ENCODE data around the gene PIGP. TPM values are rescaled to one million over a fixed set of nuclear protein-coding genes. Genes with fewer than 3 reads are reported as not detected.

The PIGP gene
- total and polyA plus RNA-seq, 2 of the 8 experiments (the other 6 are each of a cell fraction or from before 2014, with no cell fraction given) = 11.3 to 18.0 TPM

DNA sequence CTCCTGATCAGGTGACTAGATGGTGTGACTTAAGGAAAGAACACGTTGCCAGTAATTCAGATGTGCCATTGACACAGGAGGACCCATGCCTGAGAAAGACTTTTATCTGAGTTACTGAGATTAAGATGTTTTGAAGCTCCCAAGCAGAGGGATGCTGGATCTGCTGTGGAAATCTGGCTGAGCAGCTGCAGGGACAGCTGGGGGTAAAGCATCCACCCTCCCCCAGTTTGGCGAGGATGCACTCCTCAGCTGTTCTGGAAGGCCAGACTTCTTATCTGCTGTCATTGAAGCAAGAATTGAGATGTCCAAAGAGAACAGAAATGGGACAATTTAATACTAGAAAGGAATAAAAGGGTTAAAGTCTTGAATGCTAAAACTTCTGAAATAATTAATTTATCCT, 25.9 kb upstream of the PIGP start:
- Histone ChIP-seq H3K36me3 (ENCODE audit: control insufficient read depth in 2 of 4, insufficient read depth in 4 of 4, low read length in 3 of 4) (peaks cover 0 to 5% (median 2%) of the 10 kb centered on the region in 4 experiments; a peak in 3 of 8 replicates), H2BK5ac (ENCODE audit: low read depth, low read length) (no peak overlapping the region), H3K23ac (ENCODE audit: insufficient read length) (no peak overlapping the region), H4K20me1 (replicated peaks in 1 of 2; ENCODE audit: control insufficient read depth in 1 of 2, insufficient read depth in 2 of 2, low read length in 2 of 2) (peaks cover 0 to 1% of the 10 kb centered on the region in 2 experiments), H3K79me1 (ENCODE audit: low read depth, low read length) (no peaks in the 10 kb centered on the region), H3K23me2 (ENCODE audit: low read depth, low read length) (no peaks in the 10 kb centered on the region), H2BK12ac (ENCODE audit: low read depth, low read length) (no peak overlapping the region), H3K9me3 (ENCODE audit: insufficient read depth in 2 of 2, low read depth in 1 of 2, low read length in 1 of 2) (no peaks in the 10 kb centered on the region), H3K56ac (replicated peaks; ENCODE audit: insufficient read length, low read depth, low read length) (no peak overlapping the region), H2BK20ac (ENCODE audit: low read length) (no peak overlapping the region), H2AFZ (ENCODE audit: low read length) (no peak overlapping the region), H2BK120ac (replicated peaks; ENCODE audit: low read depth, low read length) (no peak overlapping the region), H3K4me3 (ENCODE audit: extremely low read depth in 1 of 4, insufficient read depth in 2 of 4, low read depth in 3 of 4, low read length in 4 of 4) (no peak overlapping the region), H2AK5ac (ENCODE audit: low read depth, low read length) (no peak overlapping the region), H3K18ac (ENCODE audit: extremely low read depth, low read length) (no peak overlapping the region), H3K4ac (replicated peaks; ENCODE audit: insufficient read length, low read depth, low read length) (no peak overlapping the region), H4K8ac (ENCODE audit: extremely low read depth, insufficient read depth, low read length) (no peak overlapping the region), H2BK15ac (ENCODE audit: low read length) (no peak overlapping the region), H3K27ac (ENCODE audit: low read depth, low read length) (no peak overlapping the region), H3K79me2 (ENCODE audit: control insufficient read depth in 1 of 2, insufficient read depth in 2 of 2, low read length in 2 of 2) (no peaks in the 10 kb centered on the region), H3K4me2 (ENCODE audit: insufficient read depth in 1 of 2, low read depth in 2 of 2, low read length in 2 of 2) (no peak overlapping the region), H3K4me1 (replicated peaks in 1 of 4; ENCODE audit: control insufficient read depth in 3 of 4, insufficient read depth in 4 of 4, low read length in 3 of 4) (no peaks in the 10 kb centered on the region), H3K9ac (replicated peaks in 1 of 4; ENCODE audit: extremely low read depth in 1 of 4, low read depth in 3 of 4, low read length in 3 of 4) (no peak overlapping the region), H4K91ac (replicated peaks; ENCODE audit: insufficient read length, low read length) (no peak overlapping the region), H4K5ac (ENCODE audit: insufficient read length, low read depth, low read length) (no peak overlapping the region), H3K27me3 (replicated peaks in 1 of 4; ENCODE audit: control insufficient read depth in 3 of 4, extremely low read depth in 1 of 4, insufficient read depth in 3 of 4, low read length in 3 of 4) (no peaks in the 10 kb centered on the region), H3K14ac (ENCODE audit: insufficient read length) (no peak overlapping the region)
- FAIRE-seq (no peak), DNase-seq (ENCODE audit: low read depth in 1 of 2, low spot score in 2 of 2) (no peak)
- POLR2A ChIA-PET (ENCODE audit: partially characterized antibody) = no interaction called here
- 89% methylated on average over 2 of the region's 2 CpGs; no CpG with 5 or more reads in 1 of the 2 experiments for WGBS, 2 experiments (ENCODE audit: extremely low coverage in 1 of 2, insufficient coverage in 1 of 2, insufficient read length in 1 of 2, insufficient replicate concordance in 2 of 2, low coverage in 1 of 2, low lambda C conversion rate in 2 of 2, missing lambda C conversion rate in 1 of 2)
- CTCF ChIA-PET (ENCODE audit: partially characterized antibody) = interaction anchor here (0.6 to 0.8 kb wide), 2 partner anchors 29 to 477 kb away, joined by 3 read pairs; no protein-coding TSS in a partner anchor
- TF ChIP-seq POLR2A (IDR thresholded peaks at IDR 0.05; ENCODE audit: control extremely low read depth in 1 of 2, low read depth in 2 of 2, low read length in 2 of 2) (no peak), CTBP2 (IDR thresholded peaks at IDR 0.05; ENCODE audit: borderline replicate concordance, insufficient read depth, insufficient read length, low read length) (no peak), SP2 (IDR thresholded peaks at IDR 0.05; ENCODE audit: low read length) (no peak), YY1 (IDR thresholded peaks at IDR 0.05; ENCODE audit: low read depth, low read length) (no peak), SP1 (IDR thresholded peaks at IDR 0.05; ENCODE audit: low read depth, low read length) (no peak), CREB1 (IDR thresholded peaks at IDR 0.05) (no peak), GABPA (IDR thresholded peaks at IDR 0.05; ENCODE audit: borderline replicate concordance, insufficient read depth, low read length) (no peak), NANOG (IDR thresholded peaks at IDR 0.05; ENCODE audit: insufficient read depth, low read depth, low read length, poor library complexity, severe bottlenecking) (no peak), SAP30 (IDR thresholded peaks at IDR 0.05; ENCODE audit: insufficient read depth, insufficient replicate concordance, low read length) (no peak), BRCA1 (IDR thresholded peaks at IDR 0.05; ENCODE audit: low read depth, low read length) (no peak), ASH2L (IDR thresholded peaks at IDR 0.05; ENCODE audit: low read length) (no peak), JUND (IDR thresholded peaks at IDR 0.05; ENCODE audit: low read length) (no peak)
- TF ChIP-seq, protein P1, sequence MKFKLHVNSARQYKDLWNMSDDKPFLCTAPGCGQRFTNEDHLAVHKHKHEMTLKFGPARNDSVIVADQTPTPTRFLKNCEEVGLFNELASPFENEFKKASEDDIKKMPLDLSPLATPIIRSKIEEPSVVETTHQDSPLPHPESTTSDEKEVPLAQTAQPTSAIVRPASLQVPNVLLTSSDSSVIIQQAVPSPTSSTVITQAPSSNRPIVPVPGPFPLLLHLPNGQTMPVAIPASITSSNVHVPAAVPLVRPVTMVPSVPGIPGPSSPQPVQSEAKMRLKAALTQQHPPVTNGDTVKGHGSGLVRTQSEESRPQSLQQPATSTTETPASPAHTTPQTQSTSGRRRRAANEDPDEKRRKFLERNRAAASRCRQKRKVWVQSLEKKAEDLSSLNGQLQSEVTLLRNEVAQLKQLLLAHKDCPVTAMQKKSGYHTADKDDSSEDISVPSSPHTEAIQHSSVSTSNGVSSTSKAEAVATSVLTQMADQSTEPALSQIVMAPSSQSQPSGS (IDR thresholded peaks at IDR 0.05; ENCODE audit: low read length) = no peak

Measured in H1 (cell line).